Peyer's patch (tissue), 4 donors: ENCODE data around the gene SLC24A4.

ENCODE experiments used
- POLR2A ChIP-seq, 2 donors: fragments of 450-650 bp; IDR thresholded peaks; one replicate each; pipeline ENCODE4 v1.5.1; 2017; ENCODE audit warnings: antibody characterized with exemption in 2 of 2, mild to moderate bottlenecking in 2 of 2, moderate library complexity in 2 of 2
- TF ChIP-seq, protein P1 (sequence below), 6 experiments: fragments of 450-650 bp in 4 of 6; fragments of 200-600 bp in 2 of 6; sonication (generic) in 1 of 6; IDR thresholded peaks; one replicate each; pipeline ENCODE4 v1.5.1; 2017 to 2019; ENCODE audit warnings: antibody characterized with exemption in 6 of 6, mild to moderate bottlenecking in 3 of 6, moderate library complexity in 1 of 6

GRCh38 chr14:92452471-92452870, 129.5 kb downstream of the SLC24A4 start:
- TF ChIP-seq, protein P1, sequence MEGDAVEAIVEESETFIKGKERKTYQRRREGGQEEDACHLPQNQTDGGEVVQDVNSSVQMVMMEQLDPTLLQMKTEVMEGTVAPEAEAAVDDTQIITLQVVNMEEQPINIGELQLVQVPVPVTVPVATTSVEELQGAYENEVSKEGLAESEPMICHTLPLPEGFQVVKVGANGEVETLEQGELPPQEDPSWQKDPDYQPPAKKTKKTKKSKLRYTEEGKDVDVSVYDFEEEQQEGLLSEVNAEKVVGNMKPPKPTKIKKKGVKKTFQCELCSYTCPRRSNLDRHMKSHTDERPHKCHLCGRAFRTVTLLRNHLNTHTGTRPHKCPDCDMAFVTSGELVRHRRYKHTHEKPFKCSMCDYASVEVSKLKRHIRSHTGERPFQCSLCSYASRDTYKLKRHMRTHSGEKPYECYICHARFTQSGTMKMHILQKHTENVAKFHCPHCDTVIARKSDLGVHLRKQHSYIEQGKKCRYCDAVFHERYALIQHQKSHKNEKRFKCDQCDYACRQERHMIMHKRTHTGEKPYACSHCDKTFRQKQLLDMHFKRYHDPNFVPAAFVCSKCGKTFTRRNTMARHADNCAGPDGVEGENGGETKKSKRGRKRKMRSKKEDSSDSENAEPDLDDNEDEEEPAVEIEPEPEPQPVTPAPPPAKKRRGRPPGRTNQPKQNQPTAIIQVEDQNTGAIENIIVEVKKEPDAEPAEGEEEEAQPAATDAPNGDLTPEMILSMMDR (IDR thresholded peaks at IDR 0.05) = no peak
- no peak for TF ChIP-seq POLR2A (IDR thresholded peaks at IDR 0.05)
